K562 (cell line): Measurements from ENCODE around the gene FUT9. TPM values are rescaled to one million over a fixed set of nuclear protein-coding genes. Genes with fewer than 3 reads are reported as not detected.

ENCODE experiments used
- ATAC-seq: fragments of 200-7000 bp; cut with Tn5 transposase; 3 replicates; pipeline ENCODE4 v1.9.1; 2020; ENCODE audit warnings: moderate library complexity
- BruUV-seq: library from RNA; stranded (reverse); fragments of 400-500 nt; replicated peaks from 2 replicates; lab custom pipeline; 2021; lab: Mats Ljungman, UMichigan
- CTCF ChIA-PET: fragments of 300-600 bp; formaldehyde crosslinking; extraction: SDS; loops from one replicate; lab custom pipeline; 2021; ENCODE audit warnings: low intra/inter-chr PET ratio; lab: Yijun Ruan, JAX
- POLR2A ChIA-PET: fragments of 300-600, 350-650 bp; sonication (Branson Sonifier 250); formaldehyde crosslinking; extraction: SDS; loops from one replicate; lab custom pipeline; 2021; ENCODE audit warnings: antibody characterized with exemption, inconsistent platforms; lab: Yijun Ruan, JAX
- DNase-seq, 4 experiments: peaks; one replicate each; pipeline versions ENCODE4 v3.0.0 to v3.0.0-alpha.2; 2011 to 2018; ENCODE audit warnings: low spot score in 3 of 4, mixed read lengths in 3 of 4; ENCODE audit errors: extremely low read depth in 1 of 4
- FAIRE-seq: peaks from 2 replicates; lab custom pipeline; 2011; peaks lifted over from hg19 to GRCh38; lab: Jason Lieb, UNC
- H2AFZ ChIP-seq: 2 replicates; pipeline ENCODE4 v1.6.0; 2011; ENCODE audit warnings: low read depth, low read length, control low read depth, inconsistent platforms
- H3K27ac ChIP-seq: fragments of 200-600 bp; 3 replicates; pipeline ENCODE4 v1.8.0; 2011; ENCODE audit warnings: low read depth, mild to moderate bottlenecking, control low read depth, inconsistent platforms, low read length, moderate library complexity, mixed read lengths; ENCODE audit errors: extremely low read depth
- H3K27me3 ChIP-seq, 2 experiments: fragments of 300-600 bp in 1 of 2; 2 replicates in 1 of 2; 3 replicates in 1 of 2; pipeline versions ENCODE4 v1.6.0 to v1.8.0; 2011; ENCODE audit warnings: inconsistent platforms in 2 of 2, low read length in 2 of 2, mild to moderate bottlenecking in 1 of 2, mixed read lengths in 1 of 2, moderate library complexity in 1 of 2; ENCODE audit not compliant: control insufficient read depth in 2 of 2, insufficient read depth in 2 of 2
- H3K36me3 ChIP-seq: fragments of 300-600 bp; 3 replicates; pipeline ENCODE4 v1.8.0; 2011; ENCODE audit warnings: mild to moderate bottlenecking, low read length, inconsistent platforms; ENCODE audit not compliant: control insufficient read depth, insufficient read depth
- H3K4me1 ChIP-seq, 2 experiments: fragments of 200-600 bp in 1 of 2; replicated peaks in 1 of 2; 2 replicates in 1 of 2; 3 replicates in 1 of 2; pipeline versions ENCODE4 v1.5.1 to v1.8.0; 2011; ENCODE audit warnings: inconsistent platforms in 2 of 2, low read length in 2 of 2, mild to moderate bottlenecking in 1 of 2, mixed read lengths in 1 of 2, moderate library complexity in 1 of 2; ENCODE audit not compliant: control insufficient read depth in 2 of 2, insufficient read depth in 2 of 2
- H3K4me2 ChIP-seq: 2 replicates; pipeline ENCODE4 v1.6.1; 2011; ENCODE audit warnings: low read length, control low read depth, inconsistent platforms, mixed read lengths; ENCODE audit not compliant: insufficient read depth
- H3K4me3 ChIP-seq: fragments of 200-600 bp; sonication (generic), shearing (Covaris generic); 2 replicates; pipeline ENCODE4 v1.5.1; 2016; ENCODE audit warnings: control low read depth, inconsistent platforms
- H3K79me2 ChIP-seq: fragments of 200-600 bp; 3 replicates; pipeline ENCODE4 v1.8.0; 2011; ENCODE audit warnings: low read length, inconsistent platforms; ENCODE audit not compliant: control insufficient read depth, insufficient read depth
- H3K9ac ChIP-seq, 2 experiments: 2 replicates each; pipeline versions ENCODE4 v1.6.0 to v1.6.1; 2011; ENCODE audit warnings: low read depth in 2 of 2, low read length in 2 of 2, control low read depth in 1 of 2, inconsistent platforms in 1 of 2, mild to moderate bottlenecking in 1 of 2, mixed read lengths in 1 of 2; ENCODE audit not compliant: insufficient read depth in 1 of 2
- H3K9me1 ChIP-seq: one replicate; pipeline ENCODE4 v1.6.0; 2011; ENCODE audit warnings: inconsistent platforms, mild to moderate bottlenecking, low read length, moderate library complexity; ENCODE audit not compliant: control insufficient read depth, insufficient read depth
- H3K9me3 ChIP-seq: replicated peaks from 2 replicates; pipeline ENCODE4 v1.5.1; 2011; ENCODE audit warnings: low read depth, low read length, inconsistent platforms; ENCODE audit not compliant: control insufficient read depth, insufficient read depth
- H4K20me1 ChIP-seq: replicated peaks from 2 replicates; pipeline ENCODE4 v1.6.1; 2011; ENCODE audit warnings: low read length, inconsistent platforms, mixed read lengths; ENCODE audit not compliant: control insufficient read depth, insufficient read depth
- ELF2 ChIP-seq: fragments of 250-450 bp; sonication (Bioruptor Pico); IDR thresholded peaks from 2 replicates; pipeline ENCODE4 v1.5.0; 2021; ENCODE audit warnings: mild to moderate bottlenecking
- EWSR1 ChIP-seq: fragments of 450-650 bp; IDR thresholded peaks from 2 replicates; pipeline ENCODE4 v1.6.1; 2018; ENCODE audit warnings: borderline replicate concordance, mild to moderate bottlenecking, low read depth, moderate library complexity; ENCODE audit not compliant: partially characterized antibody
- MECOM ChIP-seq: fragments of 250-450 bp; sonication (Bioruptor Pico); IDR thresholded peaks from 2 replicates; pipeline ENCODE4 v1.8.0; 2022; ENCODE audit warnings: inconsistent platforms
- MEIS2 ChIP-seq: fragments of 450-650 bp; IDR thresholded peaks from 2 replicates; pipeline ENCODE4 v1.6.1; 2014; ENCODE audit warnings: mild to moderate bottlenecking; ENCODE audit not compliant: partially characterized antibody
- SMARCA4 ChIP-seq: fragments of 450-650 bp; IDR thresholded peaks from 2 replicates; pipeline ENCODE4 v1.6.1; 2016
- SRSF7 ChIP-seq: fragments of 200-400 bp; formaldehyde crosslinking; optimal IDR thresholded peaks from 2 replicates; pipeline ENCODE3; 2017; ENCODE audit warnings: mild to moderate bottlenecking, low read depth, low read length
- ZNF583 ChIP-seq: fragments of 250-450 bp; sonication (Bioruptor Pico); IDR thresholded peaks from 2 replicates; pipeline ENCODE4 v1.4.0; 2020
- WGBS: fragments of 100-300 bp; shearing (Covaris generic); methylation state at CpG from one replicate; pipeline ENCODE4 v1.1.6; 2016; ENCODE audit warnings: low coverage, mixed read lengths; ENCODE audit not compliant: insufficient coverage; ENCODE audit errors: missing lambda C conversion rate; 5-methylcytosine and 5-hydroxymethylcytosine counted together
- in situ Hi-C: fragments of 300-500 bp; cut with MboI; formaldehyde crosslinking; loops from 4 replicates; pipeline ENCODE4 v1.15.0; 2018; ENCODE audit warnings: inconsistent platforms, mixed read lengths
- intact Hi-C: fragments of 100-400 bp; cut with micrococcal nuclease; formaldehyde crosslinking; loops from 2 replicates; pipeline ENCODE4 v1.14.2; 2022
- polyA plus RNA-seq, 8 experiments: library from polyadenylated mRNA; depleted of rRNA in 4 of 8; stranded (reverse) in 5 of 8; unstranded in 3 of 8; fragments of >200 nt; fragmentation: Nextera tagmentation in 2 of 8; fragmentation: Illumina TruSeq in 1 of 8; extraction: Ambion mirVana in 2 of 8; extraction: Trizol in 1 of 8; gene quantifications; 2 replicates each; pipeline versions ENCODE4 v1.2.1 to v1.2.3, GENCODE V29; 2011 to 2014; ENCODE audit warnings: inconsistent platforms in 1 of 8, missing spikeins in 1 of 8
- total RNA-seq, 7 experiments: library from RNA; depleted of rRNA in 6 of 7; stranded (reverse); fragments of >200 nt in 6 of 7; fragmentation: Illumina TruSeq in 2 of 7; extraction: Trizol in 2 of 7; gene quantifications; 2 replicates each; pipeline versions ENCODE4 v1.2.1 to v1.2.3, GENCODE V29; 2011 to 2021; ENCODE audit warnings: low replicate concordance in 1 of 7
- TF ChIP-seq, protein P1 (sequence below): fragments of 450-650 bp; conservative IDR thresholded peaks from 2 replicates; pipeline ENCODE4 v1.6.1; 2016; ENCODE audit warnings: missing genetic modification characterization, low read depth, mild to moderate bottlenecking, control low read depth, missing compliant biosample characterization
- TF ChIP-seq, protein P2 (sequence below), 2 experiments: fragments of 200-800 bp in 1 of 2; sonication (Bioruptor generic) in 1 of 2; sonication (generic) in 1 of 2; formaldehyde crosslinking in 1 of 2; IDR thresholded peaks in 1 of 2; conservative IDR thresholded peaks in 1 of 2; 2 replicates each; pipeline versions ENCODE4 v1.5.0 to v1.6.1; 2016 to 2020; ENCODE audit warnings: missing compliant biosample characterization in 1 of 2, missing genetic modification characterization in 1 of 2, missing genetic modification reagents in 1 of 2
- TF ChIP-seq, protein P3 (sequence below): sonication (generic); formaldehyde crosslinking; IDR thresholded peaks from 2 replicates; pipeline ENCODE4 v1.8.1; 2023; ENCODE audit warnings: mild to moderate bottlenecking, missing genetic modification reagents, moderate library complexity
- TF ChIP-seq, protein P4 (sequence below): fragments of 250-450 bp; sonication (Bioruptor Pico); IDR thresholded peaks from 2 replicates; pipeline ENCODE4 v1.8.0; 2022; ENCODE audit warnings: inconsistent platforms, mild to moderate bottlenecking, moderate library complexity, borderline replicate concordance
- TF ChIP-seq, protein P5 (sequence below): sonication (generic); formaldehyde crosslinking; IDR thresholded peaks from 2 replicates; pipeline ENCODE4 v1.8.0; 2022; ENCODE audit warnings: mild to moderate bottlenecking, missing genetic modification reagents

FUT9 gene
- total and polyA plus RNA-seq, 9 of the 15 experiments (the other 6 are each of a cell fraction or from before 2014, with no cell fraction given): not detected

DNA sequence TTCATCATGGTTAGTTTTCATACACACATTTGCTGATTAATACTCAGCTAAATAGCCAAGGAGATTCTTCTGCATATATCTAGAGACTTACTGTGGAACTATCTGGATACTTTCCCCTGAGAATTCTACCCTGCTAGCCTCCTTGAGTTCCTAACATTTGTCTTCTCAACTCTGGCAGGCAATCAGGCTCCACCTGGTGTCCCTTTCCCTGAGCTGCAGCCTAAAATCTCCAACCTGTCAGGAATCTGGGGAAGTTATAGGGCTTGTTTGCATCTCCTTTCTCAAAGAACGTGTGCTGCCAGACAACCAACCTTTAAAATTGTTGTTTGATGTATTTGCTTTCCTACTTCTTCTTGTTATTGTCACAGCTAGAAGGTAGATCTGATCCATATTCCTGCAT is 73.4 kb downstream of the FUT9 start (continued):
- TF ChIP-seq, protein P1, sequence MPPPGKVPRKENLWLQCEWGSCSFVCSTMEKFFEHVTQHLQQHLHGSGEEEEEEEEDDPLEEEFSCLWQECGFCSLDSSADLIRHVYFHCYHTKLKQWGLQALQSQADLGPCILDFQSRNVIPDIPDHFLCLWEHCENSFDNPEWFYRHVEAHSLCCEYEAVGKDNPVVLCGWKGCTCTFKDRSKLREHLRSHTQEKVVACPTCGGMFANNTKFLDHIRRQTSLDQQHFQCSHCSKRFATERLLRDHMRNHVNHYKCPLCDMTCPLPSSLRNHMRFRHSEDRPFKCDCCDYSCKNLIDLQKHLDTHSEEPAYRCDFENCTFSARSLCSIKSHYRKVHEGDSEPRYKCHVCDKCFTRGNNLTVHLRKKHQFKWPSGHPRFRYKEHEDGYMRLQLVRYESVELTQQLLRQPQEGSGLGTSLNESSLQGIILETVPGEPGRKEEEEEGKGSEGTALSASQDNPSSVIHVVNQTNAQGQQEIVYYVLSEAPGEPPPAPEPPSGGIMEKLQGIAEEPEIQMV (tag): no peak

DNA sequence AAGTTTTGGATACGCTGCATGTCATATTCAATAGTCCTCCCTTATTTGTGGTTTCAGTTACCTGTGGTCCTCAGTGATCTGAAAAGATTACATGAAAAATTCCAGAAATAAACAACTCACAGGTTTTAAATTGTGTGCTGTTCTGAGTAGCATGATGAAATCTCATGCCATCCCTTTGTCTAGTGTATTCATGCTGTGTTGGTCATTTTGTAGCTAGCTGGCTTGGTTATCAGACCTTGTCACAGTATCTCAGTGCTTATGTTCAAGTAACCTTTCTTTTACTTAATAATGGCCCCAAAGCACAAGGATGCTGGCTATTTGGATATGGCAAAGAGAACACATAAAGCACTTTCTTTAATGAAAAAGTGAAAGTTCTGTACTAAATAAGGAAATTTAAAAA is 78.3 kb downstream of the FUT9 start:
- DNase-seq: no peak
- H3K9me1 ChIP-seq: no peaks in the 10 kb centered on the region
- FAIRE-seq: no peak
- ChIA-PET CTCF (interaction anchor here (0.7 kb wide), 1 partner anchor 18 kb away, joined by 3 read pairs; no protein-coding TSS in a partner anchor), POLR2A (no interaction called here)
- no peaks in the 10 kb centered on the region for H4K20me1 ChIP-seq
- H2AFZ ChIP-seq: no peak overlapping the region
- BruUV-seq: no TSS peak
- no peaks in the 10 kb centered on the region; the same call in 1 of the 2 replicates for H3K9me3 ChIP-seq
- no peak overlapping the region for H3K4me2 ChIP-seq
- H3K27ac ChIP-seq: no peak overlapping the region
- in situ Hi-C loops: no loop called here
- intact Hi-C loops: no loop called here
- 0% methylated on average over 1 of the region's 1 CpG for WGBS
- H3K79me2 ChIP-seq: no peaks in the 10 kb centered on the region
- no peak for ATAC-seq
- no peaks in the 10 kb centered on the region for H3K36me3 ChIP-seq
- no peaks in the 10 kb centered on the region for H3K4me1 ChIP-seq
- no peak overlapping the region for H3K9ac ChIP-seq
- H3K4me3 ChIP-seq: no peak overlapping the region
- H3K27me3 ChIP-seq: no peaks in the 10 kb centered on the region
- TF ChIP-seq, protein P2, sequence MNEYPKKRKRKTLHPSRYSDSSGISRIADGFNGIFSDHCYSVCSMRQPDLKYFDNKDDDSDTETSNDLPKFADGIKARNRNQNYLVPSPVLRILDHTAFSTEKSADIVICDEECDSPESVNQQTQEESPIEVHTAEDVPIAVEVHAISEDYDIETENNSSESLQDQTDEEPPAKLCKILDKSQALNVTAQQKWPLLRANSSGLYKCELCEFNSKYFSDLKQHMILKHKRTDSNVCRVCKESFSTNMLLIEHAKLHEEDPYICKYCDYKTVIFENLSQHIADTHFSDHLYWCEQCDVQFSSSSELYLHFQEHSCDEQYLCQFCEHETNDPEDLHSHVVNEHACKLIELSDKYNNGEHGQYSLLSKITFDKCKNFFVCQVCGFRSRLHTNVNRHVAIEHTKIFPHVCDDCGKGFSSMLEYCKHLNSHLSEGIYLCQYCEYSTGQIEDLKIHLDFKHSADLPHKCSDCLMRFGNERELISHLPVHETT (CRISPR knock-in tag; conservative IDR thresholded peaks at IDR 0.05 in 1 of 2, IDR thresholded peaks at IDR 0.05 in 1 of 2): no peak
- TF ChIP-seq, protein P3, sequence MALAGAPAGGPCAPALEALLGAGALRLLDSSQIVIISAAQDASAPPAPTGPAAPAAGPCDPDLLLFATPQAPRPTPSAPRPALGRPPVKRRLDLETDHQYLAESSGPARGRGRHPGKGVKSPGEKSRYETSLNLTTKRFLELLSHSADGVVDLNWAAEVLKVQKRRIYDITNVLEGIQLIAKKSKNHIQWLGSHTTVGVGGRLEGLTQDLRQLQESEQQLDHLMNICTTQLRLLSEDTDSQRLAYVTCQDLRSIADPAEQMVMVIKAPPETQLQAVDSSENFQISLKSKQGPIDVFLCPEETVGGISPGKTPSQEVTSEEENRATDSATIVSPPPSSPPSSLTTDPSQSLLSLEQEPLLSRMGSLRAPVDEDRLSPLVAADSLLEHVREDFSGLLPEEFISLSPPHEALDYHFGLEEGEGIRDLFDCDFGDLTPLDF (CRISPR knock-in tag): no peak
- TF ChIP-seq, protein P4, sequence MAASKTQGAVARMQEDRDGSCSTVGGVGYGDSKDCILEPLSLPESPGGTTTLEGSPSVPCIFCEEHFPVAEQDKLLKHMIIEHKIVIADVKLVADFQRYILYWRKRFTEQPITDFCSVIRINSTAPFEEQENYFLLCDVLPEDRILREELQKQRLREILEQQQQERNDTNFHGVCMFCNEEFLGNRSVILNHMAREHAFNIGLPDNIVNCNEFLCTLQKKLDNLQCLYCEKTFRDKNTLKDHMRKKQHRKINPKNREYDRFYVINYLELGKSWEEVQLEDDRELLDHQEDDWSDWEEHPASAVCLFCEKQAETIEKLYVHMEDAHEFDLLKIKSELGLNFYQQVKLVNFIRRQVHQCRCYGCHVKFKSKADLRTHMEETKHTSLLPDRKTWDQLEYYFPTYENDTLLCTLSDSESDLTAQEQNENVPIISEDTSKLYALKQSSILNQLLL: no peak
- TF ChIP-seq SRSF7 (no peak), MECOM (no peak), ZNF583 (CRISPR knock-in tag) (no peak), SMARCA4 (no peak), EWSR1 (no peak), MEIS2 (no peak), ELF2 (CRISPR knock-in tag) (no peak)
- TF ChIP-seq, protein P5, sequence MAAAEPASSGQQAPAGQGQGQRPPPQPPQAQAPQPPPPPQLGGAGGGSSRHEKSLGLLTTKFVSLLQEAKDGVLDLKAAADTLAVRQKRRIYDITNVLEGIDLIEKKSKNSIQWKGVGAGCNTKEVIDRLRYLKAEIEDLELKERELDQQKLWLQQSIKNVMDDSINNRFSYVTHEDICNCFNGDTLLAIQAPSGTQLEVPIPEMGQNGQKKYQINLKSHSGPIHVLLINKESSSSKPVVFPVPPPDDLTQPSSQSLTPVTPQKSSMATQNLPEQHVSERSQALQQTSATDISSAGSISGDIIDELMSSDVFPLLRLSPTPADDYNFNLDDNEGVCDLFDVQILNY (CRISPR knock-in tag): no peak
